NCI-H82 (cell line): ENCODE data around the gene NHLH2.

Source experiments
- DNase-seq: peaks from one replicate; lab custom pipeline; 2025; lab: John Stamatoyannopoulos, UW

Gene NHLH2

GRCh38 chr1:115838431-115839028 lies 2.4 kb downstream of the NHLH2 start:
- no peak for DNase-seq

- DNase-seq, result peak; percentile 20
Observed at GRCh38 chr1:115837740-115838421, 3.0 kb downstream of the NHLH2 start.

- DNase-seq, result no peak
Observed at GRCh38 chr1:115837341-115837739, 3.6 kb downstream of the NHLH2 start.

GRCh38 chr1:115833856-115834255 lies 7.1 kb downstream of the NHLH2 start:
- peak; percentile 24 for DNase-seq

GRCh38 chr1:115832651-115833050 lies 8.3 kb downstream of the NHLH2 start:
- DNase-seq, result no peak

GRCh38 chr1:115830963-115831362 lies 10.0 kb downstream of the NHLH2 start:
- DNase-seq, result no peak

- no peak for DNase-seq
Observed at GRCh38 chr1:115829947-115830346, 11.0 kb downstream of the NHLH2 start.

- DNase-seq, result peak; percentile 11
Observed at GRCh38 chr1:115829023-115829674, 11.8 kb downstream of the NHLH2 start.

GRCh38 chr1:115828101-115829022 lies 12.6 kb downstream of the NHLH2 start:
- DNase-seq, result no peak

- no peak for DNase-seq
Observed at GRCh38 chr1:115827452-115828044, 13.4 kb downstream of the NHLH2 start.

GRCh38 chr1:115826628-115827027 lies 14.3 kb downstream of the NHLH2 start:
- peak; percentile 37 for DNase-seq

- DNase-seq, result no peak
Observed at GRCh38 chr1:115822117-115822516, 18.8 kb downstream of the NHLH2 start.

GRCh38 chr1:115815694-115816093 lies 25.2 kb downstream of the NHLH2 start:
- no peak for DNase-seq

- DNase-seq, result no peak
Observed at GRCh38 chr1:115814685-115815398, 26.1 kb downstream of the NHLH2 start.

- DNase-seq, result no peak
Observed at GRCh38 chr1:115813727-115814126, 27.2 kb downstream of the NHLH2 start.

- DNase-seq, result no peak
Observed at GRCh38 chr1:115811140-115811828, 29.6 kb downstream of the NHLH2 start.

GRCh38 chr1:115810609-115811008 lies 30.3 kb downstream of the NHLH2 start:
- no peak for DNase-seq

GRCh38 chr1:115809847-115810246 lies 31.1 kb downstream of the NHLH2 start:
- no peak for DNase-seq

- no peak for DNase-seq
Observed at GRCh38 chr1:115809076-115809475, 31.9 kb downstream of the NHLH2 start.

- peak; percentile 83 for DNase-seq
Observed at GRCh38 chr1:115807723-115808122, 33.2 kb downstream of the NHLH2 start.

- DNase-seq, result no peak
Observed at GRCh38 chr1:115805597-115805996, 35.3 kb downstream of the NHLH2 start.
